Transverse colon (tissue), 4 donors: ENCODE results near the gene DLGAP1. TPM values are rescaled to one million over a fixed set of nuclear protein-coding genes. Genes with fewer than 3 reads are reported as not detected.
"Not testable (repeated sequence)": the region's sequence is repeated elsewhere in the genome, so short reads cannot be mapped to it uniquely, and the experiment has no call there.

ENCODE experiments used
- DNase-seq: peaks from one replicate; pipeline ENCODE4 v3.0.0-alpha.2; 2019
- H3K27ac ChIP-seq, 4 donors: fragments of 200-600 bp; sonication (generic); 2 replicates each; pipeline ENCODE4 v1.5.1; 2016 to 2018; ENCODE audit warnings: inconsistent platforms in 4 of 4
- H3K27me3 ChIP-seq: fragments of 200-600 bp; sonication (generic); 2 replicates; pipeline ENCODE4 v1.5.1; 2017; ENCODE audit warnings: inconsistent platforms
- H3K36me3 ChIP-seq, 4 donors: fragments of 200-600 bp; sonication (generic); 2 replicates each; pipeline ENCODE4 v1.5.1; 2017 to 2019; ENCODE audit warnings: inconsistent platforms in 4 of 4
- H3K4me1 ChIP-seq, 4 donors: fragments of 200-600 bp; sonication (generic); 2 replicates each; pipeline ENCODE4 v1.5.1; 2017 to 2020; ENCODE audit warnings: inconsistent platforms in 4 of 4
- H3K4me3 ChIP-seq, 4 donors: fragments of 200-600 bp; sonication (generic); 1 replicate in 1 of 4; 2 replicates in 3 of 4; pipeline versions ENCODE4 v1.5.1 to v1.6.1; 2017 to 2019; ENCODE audit warnings: inconsistent platforms in 4 of 4
- H3K9me3 ChIP-seq, 2 donors: fragments of 200-600 bp; sonication (generic); 2 replicates each; pipeline ENCODE4 v1.5.1; 2017 to 2019; ENCODE audit warnings: inconsistent platforms in 2 of 2
- EP300 ChIP-seq: sonication (generic); formaldehyde crosslinking; IDR thresholded peaks from one replicate; pipeline ENCODE4 v1.6.1; 2017; ENCODE audit warnings: antibody characterized with exemption, low read depth
- POLR2A ChIP-seq: fragments of 450-650 bp; IDR thresholded peaks from one replicate; pipeline ENCODE4 v1.6.1; 2016; ENCODE audit warnings: antibody characterized with exemption, mild to moderate bottlenecking, moderate library complexity
- POLR2AphosphoS5 ChIP-seq, 3 donors: sonication (generic); formaldehyde crosslinking; IDR thresholded peaks; one replicate each; pipeline ENCODE4 v1.6.1; 2016; ENCODE audit warnings: antibody characterized with exemption in 3 of 3
- WGBS, 2 donors: methylation state at CpG; one replicate each; pipeline ENCODE4 v1.1.5; 2018; ENCODE audit warnings: low coverage in 1 of 2; 5-methylcytosine and 5-hydroxymethylcytosine counted together
- in situ Hi-C, 4 donors: fragments of 200-750 bp; cut with MboI; loops; one replicate each; pipeline versions ENCODE4 v1.15.0 to v1.15.1; 2017; ENCODE audit warnings: low sequenced_read_pairs in 3 of 4, low pct_ligation_motif_present in 1 of 4, low pct_unique_long_range_greater_than_20kb in 1 of 4
- intact Hi-C: fragments of 100-400 bp; cut with DNase I; formaldehyde crosslinking; loops from one replicate; pipeline ENCODE4 v1.15.1; 2023; ENCODE audit warnings: low total_unique reads
- total RNA-seq, 4 donors: library from RNA; depleted of rRNA; stranded (reverse); fragments of >200 nt; gene quantifications; one replicate each; pipeline ENCODE4 v1.1.0, GENCODE V29; 2016
- TF ChIP-seq, protein P1 (sequence below), 5 experiments: fragments of 200-600 bp in 3 of 5; fragments of 450-650 bp in 2 of 5; sonication (generic) in 3 of 5; IDR thresholded peaks; 1 replicate in 2 of 5; 2 replicates in 3 of 5; pipeline ENCODE4 v1.5.1; 2016 to 2017; ENCODE audit warnings: antibody characterized with exemption in 5 of 5, inconsistent platforms in 3 of 5, mild to moderate bottlenecking in 2 of 5, moderate library complexity in 1 of 5

DLGAP1 gene
- total RNA-seq, 4 donors from 2014 or later: 2.7 to 7.2 (median 3.3) TPM

GRCh38 chr18:3652380-3653262 lies 802.5 kb downstream of the DLGAP1 start:
- 61 to 71% methylated on average over 10 to 13 of the region's 13 CpGs for WGBS, 2 donors
- no peak overlapping the region for H3K4me3 ChIP-seq
- peaks cover 0 to 29% (median 15%) of the 10 kb centered on the region in 4 donors for H3K4me1 ChIP-seq
- TF ChIP-seq EP300 (no peak), POLR2AphosphoS5 (IDR thresholded peaks at IDR 0.05) (peak in 1 of 3 donors; percentile 43), POLR2A (no peak)
- TF ChIP-seq, protein P1, sequence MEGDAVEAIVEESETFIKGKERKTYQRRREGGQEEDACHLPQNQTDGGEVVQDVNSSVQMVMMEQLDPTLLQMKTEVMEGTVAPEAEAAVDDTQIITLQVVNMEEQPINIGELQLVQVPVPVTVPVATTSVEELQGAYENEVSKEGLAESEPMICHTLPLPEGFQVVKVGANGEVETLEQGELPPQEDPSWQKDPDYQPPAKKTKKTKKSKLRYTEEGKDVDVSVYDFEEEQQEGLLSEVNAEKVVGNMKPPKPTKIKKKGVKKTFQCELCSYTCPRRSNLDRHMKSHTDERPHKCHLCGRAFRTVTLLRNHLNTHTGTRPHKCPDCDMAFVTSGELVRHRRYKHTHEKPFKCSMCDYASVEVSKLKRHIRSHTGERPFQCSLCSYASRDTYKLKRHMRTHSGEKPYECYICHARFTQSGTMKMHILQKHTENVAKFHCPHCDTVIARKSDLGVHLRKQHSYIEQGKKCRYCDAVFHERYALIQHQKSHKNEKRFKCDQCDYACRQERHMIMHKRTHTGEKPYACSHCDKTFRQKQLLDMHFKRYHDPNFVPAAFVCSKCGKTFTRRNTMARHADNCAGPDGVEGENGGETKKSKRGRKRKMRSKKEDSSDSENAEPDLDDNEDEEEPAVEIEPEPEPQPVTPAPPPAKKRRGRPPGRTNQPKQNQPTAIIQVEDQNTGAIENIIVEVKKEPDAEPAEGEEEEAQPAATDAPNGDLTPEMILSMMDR (IDR thresholded peaks at IDR 0.05): peak in 4 of 5 experiments; percentile 2 to 33 (median 13)
- in situ Hi-C loops: no loop called here
- intact Hi-C loops: no loop called here
- no peaks in the 10 kb centered on the region for H3K9me3 ChIP-seq
- no peaks in the 10 kb centered on the region for H3K27me3 ChIP-seq
- peak; percentile 70 for DNase-seq
- no peaks in the 10 kb centered on the region for H3K36me3 ChIP-seq
- peak overlapping the region; percentile 15 to 57 (median 24) for H3K27ac ChIP-seq

GRCh38 chr18:3651266-3651665 lies 803.8 kb downstream of the DLGAP1 start:
- no peaks in the 10 kb centered on the region for H3K9me3 ChIP-seq
- no peak overlapping the region for H3K4me3 ChIP-seq
- no peak for TF ChIP-seq EP300
- TF ChIP-seq, protein P1 (IDR thresholded peaks at IDR 0.05): no peak
- no peak for TF ChIP-seq POLR2AphosphoS5 (IDR thresholded peaks at IDR 0.05)
- TF ChIP-seq POLR2A: no peak
- intact Hi-C loops: no loop called here
- H3K4me1 ChIP-seq: peaks cover 0 to 27% (median 15%) of the 10 kb centered on the region in 4 donors
- DNase-seq: no peak
- H3K27me3 ChIP-seq: no peaks in the 10 kb centered on the region
- no peak overlapping the region for H3K27ac ChIP-seq
- WGBS, 2 donors: 70 to 82% methylated on average over 4 to 9 of the region's 9 CpGs
- in situ Hi-C loops: no loop called here
- H3K36me3 ChIP-seq: no peaks in the 10 kb centered on the region

DNA sequence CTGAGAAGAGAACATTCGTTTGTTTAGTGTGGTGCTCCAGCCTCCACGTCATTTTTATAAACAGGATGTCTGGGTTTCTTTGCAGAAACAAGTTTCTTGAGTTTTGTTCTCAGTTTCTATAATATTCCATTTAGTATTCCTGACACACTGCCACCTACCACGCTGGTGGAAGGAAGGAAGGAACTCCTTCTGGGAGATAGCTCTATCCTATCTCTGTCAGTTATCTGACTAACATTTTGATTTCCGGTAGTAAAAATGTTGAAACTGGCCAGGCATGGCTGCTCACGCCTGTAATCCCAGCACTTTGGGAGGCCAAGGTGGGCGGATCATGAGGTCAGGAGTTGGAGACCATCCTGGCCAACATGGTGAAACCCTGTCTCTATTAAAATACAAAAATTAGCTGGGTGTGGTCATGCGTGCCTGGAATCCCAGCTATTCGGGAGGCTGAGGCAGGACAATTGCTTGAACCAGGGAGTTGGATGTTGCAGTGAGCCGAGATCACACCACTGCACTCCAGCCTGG lies 804.5 kb downstream of the DLGAP1 start:
- DNase-seq, H3K9me3 ChIP-seq, in situ Hi-C loops, H3K27me3 ChIP-seq, H3K36me3 ChIP-seq, intact Hi-C loops, H3K4me3 ChIP-seq: not testable (repeated sequence)
- H3K4me1 ChIP-seq: peaks cover 0 to 20% (median 15%) of the 10 kb centered on the region in 4 donors
- WGBS, 2 donors: 56 to 71% methylated on average over 3 to 9 of the region's 9 CpGs
- peak overlapping the region in 1 of 4 donors; percentile 18 for H3K27ac ChIP-seq

DNA sequence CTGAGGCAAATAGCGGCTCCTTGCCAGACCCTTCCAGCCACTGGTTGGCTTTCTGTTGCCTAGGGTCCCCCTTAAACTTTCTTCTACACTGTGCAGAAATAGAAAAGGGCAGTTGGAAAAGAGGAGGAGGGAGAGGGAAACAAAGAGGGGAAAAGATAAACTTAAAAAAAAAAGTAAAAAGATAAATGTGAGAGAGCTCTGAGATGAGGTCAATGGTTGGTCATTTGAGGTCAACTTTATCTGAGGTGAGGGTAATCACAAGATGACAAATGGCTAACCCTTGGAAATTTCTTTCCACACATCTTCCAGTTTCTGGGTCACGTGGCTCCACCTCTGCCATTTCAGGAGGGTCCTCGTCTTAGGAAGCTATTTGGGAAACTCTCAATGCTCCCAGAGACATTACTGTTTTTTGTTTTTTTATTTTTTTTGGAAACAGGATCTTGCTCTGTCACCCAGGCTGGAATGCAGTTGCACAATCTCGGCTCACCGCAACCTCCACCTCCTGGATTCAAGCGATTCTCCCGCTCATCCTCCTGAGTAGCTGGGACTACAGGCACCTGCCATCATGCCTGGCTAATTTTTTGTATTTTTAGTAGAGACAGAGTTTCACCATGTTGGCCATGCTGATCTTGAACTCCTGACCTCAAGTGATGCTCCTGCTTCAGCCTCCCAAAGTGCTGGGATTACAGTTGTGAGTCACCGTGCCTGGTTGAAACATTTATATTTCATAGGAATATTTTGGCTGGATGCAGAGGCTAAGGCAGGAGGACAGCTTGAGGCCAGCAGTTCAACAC lies 805.3 kb downstream of the DLGAP1 start:
- 81 to 87% methylated on average over 8 of the region's 8 CpGs for WGBS, 2 donors
- H3K27ac ChIP-seq: peak overlapping the region in 2 of 4 donors; percentile 6 to 18
- H3K4me1 ChIP-seq: peaks cover 0 to 15% (median 11%) of the 10 kb centered on the region in 4 donors
- intact Hi-C loops (no loop called here), in situ Hi-C loops (no loop called here)
- H3K9me3 ChIP-seq: no peaks in the 10 kb centered on the region
- peak in 1 of 3 donors; percentile 18 for TF ChIP-seq POLR2AphosphoS5 (IDR thresholded peaks at IDR 0.05)
- no peak for TF ChIP-seq EP300
- no peak for TF ChIP-seq POLR2A
- TF ChIP-seq, protein P1 (IDR thresholded peaks at IDR 0.05): no peak
- no peaks in the 10 kb centered on the region for H3K27me3 ChIP-seq
- no peak for DNase-seq
- H3K4me3 ChIP-seq: no peak overlapping the region
- H3K36me3 ChIP-seq: no peaks in the 10 kb centered on the region
